ENCODE results near the gene ATP6V1D.

- TF ChIP-seq CTCF (IDR thresholded peaks at IDR 0.05; ENCODE audit: low read length) (no peak), EZH2 (IDR thresholded peaks at IDR 0.05; ENCODE audit: borderline replicate concordance, low read length) (no peak)
These were observed 13.7 kb upstream of the ATP6V1D start for GRCh38 chr14:67373347-67373746.

Measured in OCI-LY1 (cell line).